ENCODE data around the gene CDNF.
"Not testable (repeated sequence)": the region's sequence is repeated elsewhere in the genome, so short reads cannot be mapped to it uniquely, and the experiment has no call there.

CDNF gene

DNA sequence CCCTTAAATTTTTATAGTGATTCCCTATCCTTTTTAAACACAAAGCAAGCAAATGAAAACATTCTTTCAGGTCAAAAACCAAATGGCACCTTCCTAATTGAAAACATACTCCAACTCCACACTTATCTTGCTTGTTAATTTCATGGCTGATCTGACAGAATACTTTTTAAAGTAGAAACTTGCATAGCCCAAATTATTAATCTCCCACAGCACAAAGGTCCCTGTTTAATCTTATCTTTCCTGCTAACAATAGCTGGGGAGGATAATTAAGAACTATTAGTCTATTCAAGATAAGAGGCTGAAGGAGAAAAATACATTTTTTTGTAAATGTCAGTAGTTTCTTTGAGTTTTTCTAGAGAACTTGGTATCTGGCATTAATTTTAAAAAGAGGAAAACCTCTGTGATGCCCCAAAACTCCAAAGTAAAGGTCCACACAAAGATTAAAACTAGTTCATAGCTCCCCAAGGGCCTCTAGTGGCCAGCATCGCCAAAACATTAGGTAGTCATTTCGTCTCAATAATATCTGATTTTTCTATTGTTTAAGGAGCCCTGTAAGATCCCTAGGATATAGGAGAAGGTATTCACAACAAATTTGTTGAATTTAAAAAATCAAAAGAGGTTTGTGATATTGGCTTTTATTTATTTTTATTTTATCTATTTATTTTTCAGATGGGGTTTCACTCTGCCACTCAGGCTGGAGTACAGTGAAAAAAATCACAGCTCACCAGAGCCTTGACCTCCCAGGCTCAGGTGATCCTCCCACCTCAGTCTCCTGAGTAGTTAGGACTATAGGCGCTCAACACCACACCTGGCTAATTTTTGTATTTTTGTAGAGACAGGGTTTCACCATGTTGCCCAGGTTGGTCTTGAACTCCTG, 14.7 kb downstream of the CDNF start:
- Mint-ChIP-seq H3K36me3 (ENCODE audit: low read depth) (no peaks in the 10 kb centered on the region), H3K27me3 (ENCODE audit: low read depth, poor library complexity) (peaks cover 11% of the 10 kb centered on the region), H3K27ac (no peak overlapping the region), H3K9me3 (no peaks in the 10 kb centered on the region), H3K4me1 (peaks cover 11% of the 10 kb centered on the region), H3K4me3 (no peak overlapping the region)
- TF ChIP-seq, protein P1, sequence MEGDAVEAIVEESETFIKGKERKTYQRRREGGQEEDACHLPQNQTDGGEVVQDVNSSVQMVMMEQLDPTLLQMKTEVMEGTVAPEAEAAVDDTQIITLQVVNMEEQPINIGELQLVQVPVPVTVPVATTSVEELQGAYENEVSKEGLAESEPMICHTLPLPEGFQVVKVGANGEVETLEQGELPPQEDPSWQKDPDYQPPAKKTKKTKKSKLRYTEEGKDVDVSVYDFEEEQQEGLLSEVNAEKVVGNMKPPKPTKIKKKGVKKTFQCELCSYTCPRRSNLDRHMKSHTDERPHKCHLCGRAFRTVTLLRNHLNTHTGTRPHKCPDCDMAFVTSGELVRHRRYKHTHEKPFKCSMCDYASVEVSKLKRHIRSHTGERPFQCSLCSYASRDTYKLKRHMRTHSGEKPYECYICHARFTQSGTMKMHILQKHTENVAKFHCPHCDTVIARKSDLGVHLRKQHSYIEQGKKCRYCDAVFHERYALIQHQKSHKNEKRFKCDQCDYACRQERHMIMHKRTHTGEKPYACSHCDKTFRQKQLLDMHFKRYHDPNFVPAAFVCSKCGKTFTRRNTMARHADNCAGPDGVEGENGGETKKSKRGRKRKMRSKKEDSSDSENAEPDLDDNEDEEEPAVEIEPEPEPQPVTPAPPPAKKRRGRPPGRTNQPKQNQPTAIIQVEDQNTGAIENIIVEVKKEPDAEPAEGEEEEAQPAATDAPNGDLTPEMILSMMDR (IDR thresholded peaks at IDR 0.05): peak; percentile 65
- peak; percentile 22 for DNase-seq

DNA sequence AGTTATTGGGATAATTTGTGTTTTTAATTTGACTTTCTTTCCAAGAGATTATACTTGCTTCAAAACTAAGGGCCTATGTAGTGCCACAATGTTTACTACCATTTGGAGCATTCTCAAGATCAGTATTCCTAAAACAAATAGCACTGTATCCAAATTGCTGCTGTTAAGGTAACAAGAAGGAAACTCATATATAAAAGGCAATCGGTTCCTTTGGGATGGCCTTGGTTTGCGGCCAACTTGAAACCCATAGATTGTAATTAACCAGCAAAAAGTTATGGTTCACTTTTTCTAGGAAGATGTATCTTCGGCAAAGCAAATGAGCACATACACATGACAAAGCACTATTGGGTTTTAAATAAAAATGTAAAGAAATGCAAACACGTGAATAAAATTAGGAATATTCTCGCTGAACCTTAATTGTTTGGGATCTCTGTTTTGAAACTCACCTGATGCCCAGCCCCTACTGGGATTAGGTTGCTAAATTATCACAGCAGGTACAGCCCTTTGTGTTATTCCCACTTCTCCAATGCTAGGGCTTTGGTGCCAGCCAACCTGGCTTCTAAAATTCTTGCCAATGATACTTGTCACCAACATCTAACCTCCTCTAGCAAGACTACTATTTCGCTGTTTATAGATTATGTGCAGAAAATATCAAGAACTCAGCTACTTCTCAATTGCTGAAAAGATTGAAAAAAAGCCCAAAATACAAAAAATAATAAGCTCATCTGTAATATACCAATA, 16.0 kb downstream of the CDNF start:
- Mint-ChIP-seq H3K27me3 (ENCODE audit: low read depth, poor library complexity) (peaks cover 11% of the 10 kb centered on the region), H3K9me3 (no peaks in the 10 kb centered on the region), H3K4me1 (peaks cover 11% of the 10 kb centered on the region), H3K36me3 (ENCODE audit: low read depth) (no peaks in the 10 kb centered on the region), H3K4me3 (no peak overlapping the region), H3K27ac (no peak overlapping the region)
- no peak for DNase-seq
- TF ChIP-seq, protein P1 (IDR thresholded peaks at IDR 0.05): no peak

DNA sequence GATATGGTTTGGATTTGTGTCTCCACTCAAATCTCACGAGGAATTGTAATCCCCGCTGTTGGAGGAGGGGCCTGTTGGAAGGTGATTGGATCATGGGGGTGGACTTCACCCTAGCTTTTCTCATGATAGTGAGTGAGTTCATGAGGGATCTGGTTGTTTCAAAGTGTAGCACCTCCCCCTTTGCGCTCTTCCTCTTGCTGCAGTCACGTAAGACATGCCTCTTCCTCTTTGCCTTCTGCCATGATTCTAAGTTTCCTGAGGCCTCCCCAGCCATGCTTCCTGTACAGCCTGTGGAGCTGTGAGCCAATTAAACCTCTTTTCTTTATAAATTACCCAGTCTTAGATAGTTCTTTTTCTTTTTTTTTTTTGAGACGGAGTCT, 17.1 kb downstream of the CDNF start:
- Mint-ChIP-seq H3K36me3 (ENCODE audit: low read depth) (no peaks in the 10 kb centered on the region), H3K27me3 (ENCODE audit: low read depth, poor library complexity) (peaks cover 4% of the 10 kb centered on the region), H3K9me3 (no peaks in the 10 kb centered on the region), H3K27ac (peak overlapping the region; percentile 71), H3K4me1 (peaks cover 11% of the 10 kb centered on the region), H3K4me3 (no peak overlapping the region)
- DNase-seq: no peak
- TF ChIP-seq, protein P1 (IDR thresholded peaks at IDR 0.05): no peak

GRCh38 chr10:14820010-14820774, 17.6 kb downstream of the CDNF start:
- no peak for DNase-seq
- Mint-ChIP-seq H3K27ac (no peak overlapping the region), H3K36me3 (ENCODE audit: low read depth) (no peaks in the 10 kb centered on the region), H3K27me3 (ENCODE audit: low read depth, poor library complexity) (no peaks in the 10 kb centered on the region), H3K9me3 (no peaks in the 10 kb centered on the region), H3K4me1 (peaks cover 11% of the 10 kb centered on the region), H3K4me3 (no peak overlapping the region)
- TF ChIP-seq, protein P1 (IDR thresholded peaks at IDR 0.05): no peak

GRCh38 chr10:14816717-14817116, 21.1 kb downstream of the CDNF start:
- not testable (repeated sequence) for H3K27ac Mint-ChIP-seq; H3K4me1 Mint-ChIP-seq; H3K9me3 Mint-ChIP-seq; H3K27me3 Mint-ChIP-seq (ENCODE audit: low read depth, poor library complexity); H3K36me3 Mint-ChIP-seq (ENCODE audit: low read depth); DNase-seq; H3K4me3 Mint-ChIP-seq

DNA sequence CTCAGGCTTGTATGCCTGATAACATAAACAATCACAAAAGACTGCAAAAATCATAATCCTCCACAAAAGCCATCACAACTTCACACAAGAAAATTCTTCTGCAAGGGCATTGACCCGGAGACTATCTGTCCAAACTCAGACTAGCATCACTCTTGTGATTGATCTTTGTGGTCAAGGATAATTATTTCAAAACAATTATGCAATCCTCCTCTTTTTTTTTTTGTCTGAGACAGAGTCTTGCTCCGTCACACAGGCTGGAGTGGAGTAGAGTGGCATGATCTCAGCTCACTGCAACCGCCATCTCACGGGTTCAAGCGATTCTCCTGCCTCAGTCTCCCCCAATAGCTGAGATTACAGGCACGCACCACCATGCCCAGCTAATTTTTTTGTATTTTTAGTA, 22.2 kb downstream of the CDNF start:
- DNase-seq: no peak
- no peak overlapping the region for H3K4me3 Mint-ChIP-seq
- no peaks in the 10 kb centered on the region for H3K36me3 Mint-ChIP-seq (ENCODE audit: low read depth)
- H3K27me3 Mint-ChIP-seq (ENCODE audit: low read depth, poor library complexity): no peaks in the 10 kb centered on the region
- no peak overlapping the region for H3K27ac Mint-ChIP-seq
- TF ChIP-seq, protein P1 (IDR thresholded peaks at IDR 0.05): no peak
- peaks cover under 1% of the 10 kb centered on the region for H3K4me1 Mint-ChIP-seq
- no peaks in the 10 kb centered on the region for H3K9me3 Mint-ChIP-seq

Measured in nephron progenitor cell (in vitro differentiated cells).